Measurements from ENCODE around the gene MAP3K20. TPM values are rescaled to one million over a fixed set of nuclear protein-coding genes. Genes with fewer than 3 reads are reported as not detected.

Gene MAP3K20
- total and polyA plus RNA-seq, 2 of the 8 experiments (the other 6 are each of a cell fraction or from before 2014, with no cell fraction given): 3.1 to 11.1 TPM

DNA sequence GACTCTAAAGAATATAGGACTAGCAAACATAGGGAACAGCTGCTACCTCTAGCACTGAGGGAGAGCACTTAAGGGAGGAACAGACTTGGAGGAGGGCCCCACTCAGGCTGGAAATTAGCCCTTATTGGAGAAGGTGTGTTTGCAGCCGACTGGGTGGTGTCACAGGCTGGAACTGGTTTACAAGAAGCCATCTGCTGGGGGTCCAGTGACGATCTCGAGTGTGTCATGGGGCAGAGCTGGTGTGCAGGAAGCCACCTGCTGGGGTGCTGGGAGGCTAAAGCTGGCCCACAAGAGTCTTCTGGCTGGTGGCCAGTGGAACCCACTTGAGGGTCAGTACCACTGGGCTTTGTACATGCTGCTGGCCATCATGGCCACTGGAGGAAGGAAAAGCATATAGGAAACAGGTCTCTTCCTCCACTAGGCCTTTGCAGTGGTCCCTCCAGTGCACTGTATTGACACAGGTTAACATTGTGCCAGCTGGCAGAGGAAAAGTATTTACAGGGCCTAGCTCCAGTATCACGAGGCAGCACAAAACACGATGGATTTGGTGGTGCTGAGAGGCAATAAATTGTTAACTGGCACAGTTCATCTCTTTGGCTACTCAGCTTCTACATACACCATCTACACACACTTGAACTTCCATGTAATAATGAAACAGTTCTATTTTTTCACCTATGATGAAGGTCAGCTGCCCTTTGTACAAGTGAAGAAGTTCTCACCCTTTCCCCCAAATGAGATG lies 43.6 kb downstream of the MAP3K20 start:
- no peak overlapping the region for H4K5ac ChIP-seq (ENCODE audit: insufficient read length, low read depth, low read length)
- H3K27ac ChIP-seq (ENCODE audit: low read depth, low read length): no peak overlapping the region
- ChIA-PET CTCF (ENCODE audit: partially characterized antibody) (no interaction called here), POLR2A (ENCODE audit: partially characterized antibody) (no interaction called here)
- H3K23me2 ChIP-seq (ENCODE audit: low read depth, low read length): no peaks in the 10 kb centered on the region
- no peak overlapping the region for H2BK12ac ChIP-seq (ENCODE audit: low read depth, low read length)
- no peak overlapping the region for H3K14ac ChIP-seq (ENCODE audit: insufficient read length)
- no peak overlapping the region for H2AK5ac ChIP-seq (ENCODE audit: low read depth, low read length)
- no peak overlapping the region for H3K56ac ChIP-seq (replicated peaks; ENCODE audit: insufficient read length, low read depth, low read length)
- no peak overlapping the region for H2BK15ac ChIP-seq (ENCODE audit: low read length)
- H3K79me2 ChIP-seq (ENCODE audit: control insufficient read depth in 1 of 2, insufficient read depth in 2 of 2, low read length in 2 of 2): no peaks in the 10 kb centered on the region
- H2BK120ac ChIP-seq (replicated peaks; ENCODE audit: low read depth, low read length): no peak overlapping the region
- no peak overlapping the region for H4K8ac ChIP-seq (ENCODE audit: extremely low read depth, insufficient read depth, low read length)
- no peaks in the 10 kb centered on the region for H3K79me1 ChIP-seq (ENCODE audit: low read depth, low read length)
- H4K91ac ChIP-seq (replicated peaks; ENCODE audit: insufficient read length, low read length): no peak overlapping the region
- no peak overlapping the region for H3K4me2 ChIP-seq (ENCODE audit: insufficient read depth in 1 of 2, low read depth in 2 of 2, low read length in 2 of 2)
- no peak overlapping the region for H2BK5ac ChIP-seq (ENCODE audit: low read depth, low read length)
- no peak overlapping the region for H2BK20ac ChIP-seq (ENCODE audit: low read length)
- DNase-seq (ENCODE audit: low read depth in 1 of 2, low spot score in 2 of 2) (no peak), FAIRE-seq (no peak)
- no peak overlapping the region for H3K18ac ChIP-seq (ENCODE audit: extremely low read depth, low read length)
- no peak overlapping the region for H3K4ac ChIP-seq (replicated peaks; ENCODE audit: insufficient read length, low read depth, low read length)
- 91% methylated on average over 5 of the region's 5 CpGs; no CpG with 5 or more reads in 1 of the 2 experiments for WGBS, 2 experiments (ENCODE audit: extremely low coverage in 1 of 2, insufficient coverage in 1 of 2, insufficient read length in 1 of 2, insufficient replicate concordance in 2 of 2, low coverage in 1 of 2, low lambda C conversion rate in 2 of 2, missing lambda C conversion rate in 1 of 2)
- H3K4me3 ChIP-seq (ENCODE audit: extremely low read depth in 1 of 4, insufficient read depth in 2 of 4, low read depth in 3 of 4, low read length in 4 of 4): no peak overlapping the region
- H3K27me3 ChIP-seq (replicated peaks in 1 of 4; ENCODE audit: control insufficient read depth in 3 of 4, extremely low read depth in 1 of 4, insufficient read depth in 3 of 4, low read length in 3 of 4): no peaks in the 10 kb centered on the region
- H3K9me3 ChIP-seq (ENCODE audit: insufficient read depth in 2 of 2, low read depth in 1 of 2, low read length in 1 of 2): no peaks in the 10 kb centered on the region
- H3K4me1 ChIP-seq (replicated peaks in 1 of 4; ENCODE audit: control insufficient read depth in 3 of 4, insufficient read depth in 4 of 4, low read length in 3 of 4): no peaks in the 10 kb centered on the region
- no peak overlapping the region for H3K9ac ChIP-seq (replicated peaks in 1 of 4; ENCODE audit: extremely low read depth in 1 of 4, low read depth in 3 of 4, low read length in 3 of 4)
- no peaks in the 10 kb centered on the region for H4K20me1 ChIP-seq (replicated peaks in 1 of 2; ENCODE audit: control insufficient read depth in 1 of 2, insufficient read depth in 2 of 2, low read length in 2 of 2)
- no peak overlapping the region for H3K23ac ChIP-seq (ENCODE audit: insufficient read length)
- no peaks in the 10 kb centered on the region for H3K36me3 ChIP-seq (ENCODE audit: control insufficient read depth in 2 of 4, insufficient read depth in 4 of 4, low read length in 3 of 4)
- no peak overlapping the region for H2AFZ ChIP-seq (ENCODE audit: low read length)
- no peak for TF ChIP-seq JUND (IDR thresholded peaks at IDR 0.05; ENCODE audit: low read length)
- TF ChIP-seq, protein P1, sequence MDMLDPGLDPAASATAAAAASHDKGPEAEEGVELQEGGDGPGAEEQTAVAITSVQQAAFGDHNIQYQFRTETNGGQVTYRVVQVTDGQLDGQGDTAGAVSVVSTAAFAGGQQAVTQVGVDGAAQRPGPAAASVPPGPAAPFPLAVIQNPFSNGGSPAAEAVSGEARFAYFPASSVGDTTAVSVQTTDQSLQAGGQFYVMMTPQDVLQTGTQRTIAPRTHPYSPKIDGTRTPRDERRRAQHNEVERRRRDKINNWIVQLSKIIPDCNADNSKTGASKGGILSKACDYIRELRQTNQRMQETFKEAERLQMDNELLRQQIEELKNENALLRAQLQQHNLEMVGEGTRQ (IDR thresholded peaks at IDR 0.05; ENCODE audit: low read length): no peak
- TF ChIP-seq POU5F1 (IDR thresholded peaks at IDR 0.05; ENCODE audit: low read depth, low read length): no peak
- TF ChIP-seq HDAC6 (IDR thresholded peaks at IDR 0.05; ENCODE audit: low read depth, low read length): no peak
- no peak for TF ChIP-seq SUZ12 (IDR thresholded peaks at IDR 0.05; ENCODE audit: low read length)
- no peak for TF ChIP-seq CBX5 (IDR thresholded peaks at IDR 0.05; ENCODE audit: low read depth, low read length)
- TF ChIP-seq CBX8 (IDR thresholded peaks at IDR 0.05; ENCODE audit: borderline replicate concordance, low read depth, low read length): no peak
- TF ChIP-seq, protein P2, sequence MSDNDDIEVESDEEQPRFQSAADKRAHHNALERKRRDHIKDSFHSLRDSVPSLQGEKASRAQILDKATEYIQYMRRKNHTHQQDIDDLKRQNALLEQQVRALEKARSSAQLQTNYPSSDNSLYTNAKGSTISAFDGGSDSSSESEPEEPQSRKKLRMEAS (IDR thresholded peaks at IDR 0.05): no peak
- TF ChIP-seq GABPA (IDR thresholded peaks at IDR 0.05; ENCODE audit: borderline replicate concordance, insufficient read depth, low read length): no peak
- no peak for TF ChIP-seq BACH1 (IDR thresholded peaks at IDR 0.05; ENCODE audit: low read length)
- TF ChIP-seq KDM4A (IDR thresholded peaks at IDR 0.05; ENCODE audit: low read depth, low read length, severe bottlenecking): no peak
- no peak for TF ChIP-seq ASH2L (IDR thresholded peaks at IDR 0.05; ENCODE audit: low read length)

Data from H1 (cell line).